Transverse colon (tissue), 4 donors: ENCODE results near the gene TMEM11. TPM values are rescaled to one million over a fixed set of nuclear protein-coding genes. Genes with fewer than 3 reads are reported as not detected.

Source experiments
- DNase-seq: peaks from one replicate; pipeline ENCODE4 v3.0.0-alpha.2; 2019
- H3K27ac ChIP-seq, 4 donors: fragments of 200-600 bp; sonication (generic); 2 replicates each; pipeline ENCODE4 v1.5.1; 2016 to 2018; ENCODE audit warnings: inconsistent platforms in 4 of 4
- H3K27me3 ChIP-seq: fragments of 200-600 bp; sonication (generic); 2 replicates; pipeline ENCODE4 v1.5.1; 2017; ENCODE audit warnings: inconsistent platforms
- H3K36me3 ChIP-seq, 4 donors: fragments of 200-600 bp; sonication (generic); 2 replicates each; pipeline ENCODE4 v1.5.1; 2017 to 2019; ENCODE audit warnings: inconsistent platforms in 4 of 4
- H3K4me1 ChIP-seq, 4 donors: fragments of 200-600 bp; sonication (generic); 2 replicates each; pipeline ENCODE4 v1.5.1; 2017 to 2020; ENCODE audit warnings: inconsistent platforms in 4 of 4
- H3K4me3 ChIP-seq, 4 donors: fragments of 200-600 bp; sonication (generic); 1 replicate in 1 of 4; 2 replicates in 3 of 4; pipeline versions ENCODE4 v1.5.1 to v1.6.1; 2017 to 2019; ENCODE audit warnings: inconsistent platforms in 4 of 4
- H3K9me3 ChIP-seq, 2 donors: fragments of 200-600 bp; sonication (generic); 2 replicates each; pipeline ENCODE4 v1.5.1; 2017 to 2019; ENCODE audit warnings: inconsistent platforms in 2 of 2
- EP300 ChIP-seq: sonication (generic); formaldehyde crosslinking; IDR thresholded peaks from one replicate; pipeline ENCODE4 v1.6.1; 2017; ENCODE audit warnings: antibody characterized with exemption, low read depth
- POLR2A ChIP-seq: fragments of 450-650 bp; IDR thresholded peaks from one replicate; pipeline ENCODE4 v1.6.1; 2016; ENCODE audit warnings: antibody characterized with exemption, mild to moderate bottlenecking, moderate library complexity
- POLR2AphosphoS5 ChIP-seq, 3 donors: sonication (generic); formaldehyde crosslinking; IDR thresholded peaks; one replicate each; pipeline ENCODE4 v1.6.1; 2016; ENCODE audit warnings: antibody characterized with exemption in 3 of 3
- WGBS, 2 donors: methylation state at CpG; one replicate each; pipeline ENCODE4 v1.1.5; 2018; ENCODE audit warnings: low coverage in 1 of 2; 5-methylcytosine and 5-hydroxymethylcytosine counted together
- in situ Hi-C, 4 donors: fragments of 200-750 bp; cut with MboI; loops; one replicate each; pipeline versions ENCODE4 v1.15.0 to v1.15.1; 2017; ENCODE audit warnings: low sequenced_read_pairs in 3 of 4, low pct_ligation_motif_present in 1 of 4, low pct_unique_long_range_greater_than_20kb in 1 of 4
- intact Hi-C: fragments of 100-400 bp; cut with DNase I; formaldehyde crosslinking; loops from one replicate; pipeline ENCODE4 v1.15.1; 2023; ENCODE audit warnings: low total_unique reads
- total RNA-seq, 4 donors: library from RNA; depleted of rRNA; stranded (reverse); fragments of >200 nt; gene quantifications; one replicate each; pipeline ENCODE4 v1.1.0, GENCODE V29; 2016
- TF ChIP-seq, protein P1 (sequence below), 5 experiments: fragments of 200-600 bp in 3 of 5; fragments of 450-650 bp in 2 of 5; sonication (generic) in 3 of 5; IDR thresholded peaks; 1 replicate in 2 of 5; 2 replicates in 3 of 5; pipeline ENCODE4 v1.5.1; 2016 to 2017; ENCODE audit warnings: antibody characterized with exemption in 5 of 5, inconsistent platforms in 3 of 5, mild to moderate bottlenecking in 2 of 5, moderate library complexity in 1 of 5

The TMEM11 gene
- total RNA-seq, 4 donors from 2014 or later: 15.1 to 35.0 (median 24.5) TPM

DNA sequence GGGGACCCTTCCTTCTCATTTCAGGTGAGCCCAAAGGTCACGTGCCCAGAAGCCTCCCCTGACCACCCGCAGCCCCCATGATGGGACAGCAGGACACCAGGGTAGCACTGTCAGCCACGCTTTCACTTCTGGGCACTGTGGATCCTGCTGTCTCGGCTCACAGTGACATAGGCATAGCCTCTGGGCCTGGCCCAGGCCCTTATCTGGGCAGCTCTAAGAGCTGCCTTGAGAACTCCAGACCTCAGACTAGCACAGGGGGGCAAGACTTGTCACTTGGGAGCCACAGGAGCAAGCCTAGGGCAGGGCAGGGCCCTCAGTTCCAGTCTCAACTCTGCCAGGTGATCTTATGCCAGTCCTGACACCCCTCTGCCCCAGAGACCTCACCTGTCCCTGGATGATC lies 34.5 kb upstream of the TMEM11 start:
- Histone ChIP-seq H3K4me1 (peaks cover 0 to 15% (median 12%) of the 10 kb centered on the region in 4 donors), H3K36me3 (no peaks in the 10 kb centered on the region), H3K9me3 (no peaks in the 10 kb centered on the region), H3K27ac (no peak overlapping the region), H3K4me3 (no peak overlapping the region), H3K27me3 (no peaks in the 10 kb centered on the region)
- intact Hi-C loops (no loop called here), in situ Hi-C loops (no loop called here)
- no peak for DNase-seq
- TF ChIP-seq POLR2A (no peak), EP300 (no peak), POLR2AphosphoS5 (IDR thresholded peaks at IDR 0.05) (no peak)
- TF ChIP-seq, protein P1, sequence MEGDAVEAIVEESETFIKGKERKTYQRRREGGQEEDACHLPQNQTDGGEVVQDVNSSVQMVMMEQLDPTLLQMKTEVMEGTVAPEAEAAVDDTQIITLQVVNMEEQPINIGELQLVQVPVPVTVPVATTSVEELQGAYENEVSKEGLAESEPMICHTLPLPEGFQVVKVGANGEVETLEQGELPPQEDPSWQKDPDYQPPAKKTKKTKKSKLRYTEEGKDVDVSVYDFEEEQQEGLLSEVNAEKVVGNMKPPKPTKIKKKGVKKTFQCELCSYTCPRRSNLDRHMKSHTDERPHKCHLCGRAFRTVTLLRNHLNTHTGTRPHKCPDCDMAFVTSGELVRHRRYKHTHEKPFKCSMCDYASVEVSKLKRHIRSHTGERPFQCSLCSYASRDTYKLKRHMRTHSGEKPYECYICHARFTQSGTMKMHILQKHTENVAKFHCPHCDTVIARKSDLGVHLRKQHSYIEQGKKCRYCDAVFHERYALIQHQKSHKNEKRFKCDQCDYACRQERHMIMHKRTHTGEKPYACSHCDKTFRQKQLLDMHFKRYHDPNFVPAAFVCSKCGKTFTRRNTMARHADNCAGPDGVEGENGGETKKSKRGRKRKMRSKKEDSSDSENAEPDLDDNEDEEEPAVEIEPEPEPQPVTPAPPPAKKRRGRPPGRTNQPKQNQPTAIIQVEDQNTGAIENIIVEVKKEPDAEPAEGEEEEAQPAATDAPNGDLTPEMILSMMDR (IDR thresholded peaks at IDR 0.05): no peak
- 83% methylated on average over 4 of the region's 4 CpGs; no CpG with 5 or more reads in 1 of the 2 donors for WGBS, 2 donors

DNA sequence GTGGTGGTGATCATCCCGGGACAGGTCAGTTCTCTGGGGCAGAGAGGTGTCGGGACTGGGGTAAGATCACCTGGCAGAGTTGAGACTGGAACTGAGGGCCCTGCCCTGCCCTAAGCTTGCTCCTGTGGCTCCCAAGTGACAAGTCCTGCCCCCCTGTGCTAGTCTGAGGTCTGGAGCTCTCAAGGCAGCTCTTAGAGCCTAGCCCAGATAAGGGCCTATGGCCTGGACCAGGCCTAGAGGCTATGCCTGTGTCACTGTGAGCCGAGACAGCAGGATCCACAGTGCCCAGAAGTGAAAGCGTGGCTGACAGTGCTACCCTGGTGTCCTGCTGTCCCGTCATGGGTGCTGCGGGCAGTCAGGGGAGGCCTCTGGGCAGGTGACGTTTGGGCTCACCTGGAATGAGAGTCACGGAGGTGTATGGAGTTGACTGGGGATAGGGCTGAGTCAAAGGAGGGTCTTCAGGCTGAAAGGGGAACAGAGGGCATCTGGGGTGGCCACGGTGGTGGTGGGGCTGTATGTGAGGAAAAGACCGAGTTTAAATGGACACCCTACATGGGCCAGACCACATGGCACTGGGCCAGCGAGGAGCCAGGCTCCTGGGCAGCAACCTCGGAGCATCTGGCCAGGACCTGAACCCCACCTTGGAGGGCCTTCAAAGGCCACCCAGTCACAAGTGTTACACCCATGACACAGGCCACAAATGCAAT lies 33.7 kb upstream of the TMEM11 start:
- intact Hi-C loops: no loop called here
- no peak for DNase-seq
- H3K9me3 ChIP-seq: no peaks in the 10 kb centered on the region
- 85% methylated on average over 12 of the region's 12 CpGs; no CpG with 5 or more reads in 1 of the 2 donors for WGBS, 2 donors
- H3K36me3 ChIP-seq: no peaks in the 10 kb centered on the region
- H3K27ac ChIP-seq: no peak overlapping the region
- peaks cover 0 to 14% (median 12%) of the 10 kb centered on the region in 4 donors for H3K4me1 ChIP-seq
- TF ChIP-seq, protein P1 (IDR thresholded peaks at IDR 0.05): no peak
- TF ChIP-seq POLR2AphosphoS5 (IDR thresholded peaks at IDR 0.05) (no peak), POLR2A (no peak), EP300 (no peak)
- no peaks in the 10 kb centered on the region for H3K27me3 ChIP-seq
- in situ Hi-C loops: no loop called here
- H3K4me3 ChIP-seq: no peak overlapping the region

- intact Hi-C loops: no loop called here
Observed at GRCh38 chr17:21246698-21247097, 32.7 kb upstream of the TMEM11 start.

GRCh38 chr17:21245639-21246084 lies 31.7 kb upstream of the TMEM11 start:
- intact Hi-C loops: no loop called here
- Histone ChIP-seq H3K36me3 (no peaks in the 10 kb centered on the region), H3K4me3 (no peak overlapping the region), H3K4me1 (peaks cover 0 to 3% (median 1%) of the 10 kb centered on the region in 4 donors), H3K9me3 (no peaks in the 10 kb centered on the region), H3K27ac (no peak overlapping the region), H3K27me3 (no peaks in the 10 kb centered on the region)
- TF ChIP-seq POLR2AphosphoS5 (IDR thresholded peaks at IDR 0.05) (no peak), EP300 (no peak), POLR2A (no peak)
- TF ChIP-seq, protein P1 (IDR thresholded peaks at IDR 0.05): no peak
- in situ Hi-C loops: no loop called here
- no peak for DNase-seq
- 53 to 70% methylated on average over 3 to 9 of the region's 9 CpGs for WGBS, 2 donors

More at GRCh38 chr17:21246698-21247097, 32.7 kb upstream of the TMEM11 start:
- peaks cover 0 to 6% (median 3%) of the 10 kb centered on the region in 4 donors for H3K4me1 ChIP-seq
- H3K9me3 ChIP-seq: no peaks in the 10 kb centered on the region
- no peak overlapping the region for H3K27ac ChIP-seq
- no peaks in the 10 kb centered on the region for H3K27me3 ChIP-seq
- TF ChIP-seq, protein P1 (IDR thresholded peaks at IDR 0.05): no peak
- TF ChIP-seq POLR2AphosphoS5 (IDR thresholded peaks at IDR 0.05) (no peak), POLR2A (no peak), EP300 (no peak)
- H3K36me3 ChIP-seq: no peaks in the 10 kb centered on the region
- WGBS, 2 donors: 93% methylated on average over 4 of the region's 4 CpGs; no CpG with 5 or more reads in 1 of the 2 donors
- no peak for DNase-seq
- H3K4me3 ChIP-seq: no peak overlapping the region
- in situ Hi-C loops: no loop called here
